ENCODE data around the gene PLA2G5.
"Not testable (repeated sequence)": the region's sequence is repeated elsewhere in the genome, so short reads cannot be mapped to it uniquely, and the experiment has no call there.

DNA sequence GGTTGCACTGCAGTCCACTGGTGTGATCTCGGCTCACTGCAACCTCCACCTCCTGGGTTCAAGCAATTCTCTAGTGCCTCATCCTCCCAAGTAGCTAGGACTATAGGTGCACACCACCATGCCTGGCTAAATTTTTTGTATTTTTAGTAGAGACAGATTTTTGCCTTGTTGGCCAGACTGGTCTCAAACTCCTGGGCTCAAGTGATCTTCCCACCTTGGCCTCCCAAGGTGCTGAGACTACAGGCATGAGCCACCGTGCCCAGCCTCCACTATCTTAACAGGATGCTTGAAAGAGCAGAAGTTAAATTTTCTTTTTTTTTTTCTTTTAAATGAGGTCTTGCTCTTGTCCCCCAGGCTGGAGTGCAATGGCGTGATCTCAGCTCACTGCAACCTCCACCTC, 60.5 kb downstream of the PLA2G5 start:
- TF ChIP-seq, protein P1, sequence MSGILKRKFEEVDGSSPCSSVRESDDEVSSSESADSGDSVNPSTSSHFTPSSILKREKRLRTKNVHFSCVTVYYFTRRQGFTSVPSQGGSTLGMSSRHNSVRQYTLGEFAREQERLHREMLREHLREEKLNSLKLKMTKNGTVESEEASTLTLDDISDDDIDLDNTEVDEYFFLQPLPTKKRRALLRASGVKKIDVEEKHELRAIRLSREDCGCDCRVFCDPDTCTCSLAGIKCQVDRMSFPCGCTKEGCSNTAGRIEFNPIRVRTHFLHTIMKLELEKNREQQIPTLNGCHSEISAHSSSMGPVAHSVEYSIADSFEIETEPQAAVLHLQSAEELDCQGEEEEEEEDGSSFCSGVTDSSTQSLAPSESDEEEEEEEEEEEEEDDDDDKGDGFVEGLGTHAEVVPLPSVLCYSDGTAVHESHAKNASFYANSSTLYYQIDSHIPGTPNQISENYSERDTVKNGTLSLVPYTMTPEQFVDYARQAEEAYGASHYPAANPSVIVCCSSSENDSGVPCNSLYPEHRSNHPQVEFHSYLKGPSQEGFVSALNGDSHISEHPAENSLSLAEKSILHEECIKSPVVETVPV (CRISPR knock-in tag; IDR thresholded peaks at IDR 0.05) = not testable (repeated sequence)
- not testable (repeated sequence) for TF ChIP-seq ZNF8 (CRISPR knock-in tag; IDR thresholded peaks at IDR 0.05); GLIS3 (CRISPR knock-in tag; IDR thresholded peaks at IDR 0.05); TCF4 (CRISPR knock-in tag; IDR thresholded peaks at IDR 0.05; ENCODE audit: borderline replicate concordance); CSDC2 (CRISPR knock-in tag; IDR thresholded peaks at IDR 0.05); ESRRG (CRISPR knock-in tag; IDR thresholded peaks at IDR 0.05); OSR1 (CRISPR knock-in tag; IDR thresholded peaks at IDR 0.05); ZFP3 (CRISPR knock-in tag; IDR thresholded peaks at IDR 0.05); ZNF565 (CRISPR knock-in tag; conservative IDR thresholded peaks at IDR 0.05; ENCODE audit: low read depth); RARB (CRISPR knock-in tag; IDR thresholded peaks at IDR 0.05)
- TF ChIP-seq, protein P2, sequence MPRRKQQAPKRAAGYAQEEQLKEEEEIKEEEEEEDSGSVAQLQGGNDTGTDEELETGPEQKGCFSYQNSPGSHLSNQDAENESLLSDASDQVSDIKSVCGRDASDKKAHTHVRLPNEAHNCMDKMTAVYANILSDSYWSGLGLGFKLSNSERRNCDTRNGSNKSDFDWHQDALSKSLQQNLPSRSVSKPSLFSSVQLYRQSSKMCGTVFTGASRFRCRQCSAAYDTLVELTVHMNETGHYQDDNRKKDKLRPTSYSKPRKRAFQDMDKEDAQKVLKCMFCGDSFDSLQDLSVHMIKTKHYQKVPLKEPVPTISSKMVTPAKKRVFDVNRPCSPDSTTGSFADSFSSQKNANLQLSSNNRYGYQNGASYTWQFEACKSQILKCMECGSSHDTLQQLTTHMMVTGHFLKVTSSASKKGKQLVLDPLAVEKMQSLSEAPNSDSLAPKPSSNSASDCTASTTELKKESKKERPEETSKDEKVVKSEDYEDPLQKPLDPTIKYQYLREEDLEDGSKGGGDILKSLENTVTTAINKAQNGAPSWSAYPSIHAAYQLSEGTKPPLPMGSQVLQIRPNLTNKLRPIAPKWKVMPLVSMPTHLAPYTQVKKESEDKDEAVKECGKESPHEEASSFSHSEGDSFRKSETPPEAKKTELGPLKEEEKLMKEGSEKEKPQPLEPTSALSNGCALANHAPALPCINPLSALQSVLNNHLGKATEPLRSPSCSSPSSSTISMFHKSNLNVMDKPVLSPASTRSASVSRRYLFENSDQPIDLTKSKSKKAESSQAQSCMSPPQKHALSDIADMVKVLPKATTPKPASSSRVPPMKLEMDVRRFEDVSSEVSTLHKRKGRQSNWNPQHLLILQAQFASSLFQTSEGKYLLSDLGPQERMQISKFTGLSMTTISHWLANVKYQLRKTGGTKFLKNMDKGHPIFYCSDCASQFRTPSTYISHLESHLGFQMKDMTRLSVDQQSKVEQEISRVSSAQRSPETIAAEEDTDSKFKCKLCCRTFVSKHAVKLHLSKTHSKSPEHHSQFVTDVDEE (CRISPR knock-in tag; IDR thresholded peaks at IDR 0.05) = not testable (repeated sequence)
- TF ChIP-seq, protein P3, sequence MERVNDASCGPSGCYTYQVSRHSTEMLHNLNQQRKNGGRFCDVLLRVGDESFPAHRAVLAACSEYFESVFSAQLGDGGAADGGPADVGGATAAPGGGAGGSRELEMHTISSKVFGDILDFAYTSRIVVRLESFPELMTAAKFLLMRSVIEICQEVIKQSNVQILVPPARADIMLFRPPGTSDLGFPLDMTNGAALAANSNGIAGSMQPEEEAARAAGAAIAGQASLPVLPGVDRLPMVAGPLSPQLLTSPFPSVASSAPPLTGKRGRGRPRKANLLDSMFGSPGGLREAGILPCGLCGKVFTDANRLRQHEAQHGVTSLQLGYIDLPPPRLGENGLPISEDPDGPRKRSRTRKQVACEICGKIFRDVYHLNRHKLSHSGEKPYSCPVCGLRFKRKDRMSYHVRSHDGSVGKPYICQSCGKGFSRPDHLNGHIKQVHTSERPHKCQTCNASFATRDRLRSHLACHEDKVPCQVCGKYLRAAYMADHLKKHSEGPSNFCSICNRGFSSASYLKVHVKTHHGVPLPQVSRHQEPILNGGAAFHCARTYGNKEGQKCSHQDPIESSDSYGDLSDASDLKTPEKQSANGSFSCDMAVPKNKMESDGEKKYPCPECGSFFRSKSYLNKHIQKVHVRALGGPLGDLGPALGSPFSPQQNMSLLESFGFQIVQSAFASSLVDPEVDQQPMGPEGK (CRISPR knock-in tag; IDR thresholded peaks at IDR 0.05; ENCODE audit: borderline replicate concordance) = not testable (repeated sequence)
